ENCODE data around the gene PIGK. TPM values are rescaled to one million over a fixed set of nuclear protein-coding genes. Genes with fewer than 3 reads are reported as not detected.

The PIGK gene
- total RNA-seq, 4 donors from 2014 or later, result 7.8 to 15.9 (median 12.8) TPM

- 56 to 58% methylated on average over 4 of the region's 4 CpGs for WGBS, 2 donors
- TF ChIP-seq CTCF (IDR thresholded peaks at IDR 0.05) (no peak), POLR2A (IDR thresholded peaks at IDR 0.05) (no peak)
- no peak overlapping the region for H3K27ac ChIP-seq
- intact Hi-C loops (cut with DNase I), result no loop called here
- H3K36me3 ChIP-seq, result no peaks in the 10 kb centered on the region
- H3K9me3 ChIP-seq, result no peaks in the 10 kb centered on the region
- DNase-seq, result no peak
- H3K4me1 ChIP-seq, result peaks cover 0 to 9% (median 0%) of the 10 kb centered on the region in 3 donors
- H3K4me3 ChIP-seq, result no peak overlapping the region
- no peaks in the 10 kb centered on the region for H3K27me3 ChIP-seq
Measured at GRCh38 chr1:77063118-77063517, 156.1 kb downstream of the PIGK start.

GRCh38 chr1:77061162-77061561, 158.1 kb downstream of the PIGK start:
- Histone ChIP-seq H3K4me3 (no peak overlapping the region), H3K36me3 (no peaks in the 10 kb centered on the region), H3K4me1 (no peaks in the 10 kb centered on the region), H3K27me3 (no peaks in the 10 kb centered on the region), H3K9me3 (no peaks in the 10 kb centered on the region), H3K27ac (no peak overlapping the region)
- 63 to 67% methylated on average over 3 of the region's 3 CpGs for WGBS, 2 donors
- intact Hi-C loops (cut with DNase I), result no loop called here
- TF ChIP-seq POLR2A (IDR thresholded peaks at IDR 0.05) (no peak), CTCF (IDR thresholded peaks at IDR 0.05) (no peak)
- no peak for DNase-seq

- no peak overlapping the region for H3K4me3 ChIP-seq
- 45 to 46% methylated on average over 5 of the region's 5 CpGs for WGBS, 2 donors
- intact Hi-C loops (cut with DNase I), result no loop called here
- no peaks in the 10 kb centered on the region for H3K36me3 ChIP-seq
- H3K27me3 ChIP-seq, result no peaks in the 10 kb centered on the region
- DNase-seq, result no peak
- H3K9me3 ChIP-seq, result no peaks in the 10 kb centered on the region
- H3K27ac ChIP-seq, result no peak overlapping the region
- no peak for TF ChIP-seq CTCF (IDR thresholded peaks at IDR 0.05)
- no peak for TF ChIP-seq POLR2A (IDR thresholded peaks at IDR 0.05)
- no peaks in the 10 kb centered on the region for H3K4me1 ChIP-seq
Measured at GRCh38 chr1:77060000-77060399, 159.2 kb downstream of the PIGK start.

GRCh38 chr1:77057994-77058585, 161.1 kb downstream of the PIGK start:
- no peaks in the 10 kb centered on the region for H3K9me3 ChIP-seq
- no peak for DNase-seq
- TF ChIP-seq POLR2A (IDR thresholded peaks at IDR 0.05) (no peak), CTCF (IDR thresholded peaks at IDR 0.05) (no peak)
- H3K4me3 ChIP-seq, result no peak overlapping the region
- H3K27ac ChIP-seq, result no peak overlapping the region
- no peaks in the 10 kb centered on the region for H3K36me3 ChIP-seq
- H3K4me1 ChIP-seq, result no peaks in the 10 kb centered on the region
- H3K27me3 ChIP-seq, result no peaks in the 10 kb centered on the region
- WGBS, 2 donors, result 68% methylated on average over 6 to 7 of the region's 7 CpGs
- intact Hi-C loops (cut with DNase I), result no loop called here

GRCh38 chr1:77056525-77056924, 162.7 kb downstream of the PIGK start:
- Histone ChIP-seq H3K27ac (no peak overlapping the region), H3K36me3 (no peaks in the 10 kb centered on the region), H3K9me3 (no peaks in the 10 kb centered on the region), H3K4me1 (no peaks in the 10 kb centered on the region), H3K4me3 (no peak overlapping the region), H3K27me3 (no peaks in the 10 kb centered on the region)
- TF ChIP-seq POLR2A (IDR thresholded peaks at IDR 0.05) (no peak), CTCF (IDR thresholded peaks at IDR 0.05) (no peak)
- 68 to 83% methylated on average over 6 of the region's 7 CpGs for WGBS, 2 donors
- no peak for DNase-seq
- intact Hi-C loops (cut with DNase I), result no loop called here
